ENCODE data around the gene LLCFC1.

The LLCFC1 gene

DNA sequence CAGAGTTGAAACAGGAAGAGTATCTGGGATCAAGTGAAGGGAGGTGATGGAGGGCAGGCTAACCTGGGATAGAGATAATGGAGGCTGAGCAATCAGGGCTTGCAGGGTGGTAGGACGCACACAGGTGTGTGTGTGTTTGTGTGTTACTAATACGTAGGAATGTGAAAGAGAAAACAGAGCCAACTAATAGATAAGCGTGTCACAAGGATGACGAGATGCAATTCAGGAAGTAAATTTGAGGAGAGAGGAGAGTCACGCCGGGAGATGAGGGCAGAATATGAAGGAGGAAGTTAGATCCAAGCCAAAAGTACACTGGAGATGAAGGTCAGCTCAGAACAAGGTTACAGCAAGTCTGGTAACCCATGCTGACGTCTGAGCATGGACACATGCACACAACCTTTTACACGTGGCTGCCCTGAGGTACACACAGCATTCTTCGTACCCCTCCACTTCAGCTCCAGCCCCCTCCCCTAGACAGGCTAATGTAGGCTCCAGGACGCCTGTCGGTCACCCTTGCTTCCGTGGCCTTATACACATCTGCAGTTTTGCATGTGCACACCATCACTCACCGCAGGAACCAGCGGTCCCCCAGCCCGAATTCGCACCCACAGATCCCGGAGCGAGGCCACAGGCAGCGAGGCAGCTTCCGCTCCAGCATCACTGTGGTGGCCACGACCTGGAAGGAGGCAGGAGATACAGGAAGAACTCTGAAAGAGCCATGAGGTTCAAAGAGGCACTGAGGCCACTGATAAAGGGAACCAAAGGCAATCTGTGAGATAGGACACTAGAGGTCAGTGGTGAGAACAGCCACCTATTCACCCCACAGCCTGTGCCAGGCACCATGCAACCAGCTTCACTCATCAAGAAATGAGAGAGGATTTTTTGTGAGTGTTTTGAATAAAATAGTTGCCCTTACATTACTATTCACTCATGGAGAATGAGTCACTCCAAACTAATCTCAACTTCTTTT lies 30.1 kb upstream of the LLCFC1 start:
- CTCF ChIA-PET: no interaction called here
- H3K27ac ChIP-seq: no peak overlapping the region
- DNase-seq (ENCODE audit: low spot score): peak; percentile 7
- TF ChIP-seq, protein P1, sequence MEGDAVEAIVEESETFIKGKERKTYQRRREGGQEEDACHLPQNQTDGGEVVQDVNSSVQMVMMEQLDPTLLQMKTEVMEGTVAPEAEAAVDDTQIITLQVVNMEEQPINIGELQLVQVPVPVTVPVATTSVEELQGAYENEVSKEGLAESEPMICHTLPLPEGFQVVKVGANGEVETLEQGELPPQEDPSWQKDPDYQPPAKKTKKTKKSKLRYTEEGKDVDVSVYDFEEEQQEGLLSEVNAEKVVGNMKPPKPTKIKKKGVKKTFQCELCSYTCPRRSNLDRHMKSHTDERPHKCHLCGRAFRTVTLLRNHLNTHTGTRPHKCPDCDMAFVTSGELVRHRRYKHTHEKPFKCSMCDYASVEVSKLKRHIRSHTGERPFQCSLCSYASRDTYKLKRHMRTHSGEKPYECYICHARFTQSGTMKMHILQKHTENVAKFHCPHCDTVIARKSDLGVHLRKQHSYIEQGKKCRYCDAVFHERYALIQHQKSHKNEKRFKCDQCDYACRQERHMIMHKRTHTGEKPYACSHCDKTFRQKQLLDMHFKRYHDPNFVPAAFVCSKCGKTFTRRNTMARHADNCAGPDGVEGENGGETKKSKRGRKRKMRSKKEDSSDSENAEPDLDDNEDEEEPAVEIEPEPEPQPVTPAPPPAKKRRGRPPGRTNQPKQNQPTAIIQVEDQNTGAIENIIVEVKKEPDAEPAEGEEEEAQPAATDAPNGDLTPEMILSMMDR (conservative IDR thresholded peaks at IDR 0.05; ENCODE audit: low read depth): peak; percentile 23; the same call in 1 of the 2 replicates
- POLR2A ChIA-PET (ENCODE audit: low non-redundant PET): no interaction called here

GRCh38 chr7:142910031-142910433 lies 29.3 kb upstream of the LLCFC1 start:
- CTCF ChIA-PET: no interaction called here
- POLR2A ChIA-PET (ENCODE audit: low non-redundant PET): no interaction called here
- no peak for DNase-seq (ENCODE audit: low spot score)

GRCh38 chr7:142910481-142910880 lies 28.8 kb upstream of the LLCFC1 start:
- CTCF ChIA-PET: no interaction called here

More at GRCh38 chr7:142910031-142910433, 29.3 kb upstream of the LLCFC1 start:
- no peak overlapping the region for H3K27ac ChIP-seq
- TF ChIP-seq, protein P1 (conservative IDR thresholded peaks at IDR 0.05; ENCODE audit: low read depth): no peak

DNA sequence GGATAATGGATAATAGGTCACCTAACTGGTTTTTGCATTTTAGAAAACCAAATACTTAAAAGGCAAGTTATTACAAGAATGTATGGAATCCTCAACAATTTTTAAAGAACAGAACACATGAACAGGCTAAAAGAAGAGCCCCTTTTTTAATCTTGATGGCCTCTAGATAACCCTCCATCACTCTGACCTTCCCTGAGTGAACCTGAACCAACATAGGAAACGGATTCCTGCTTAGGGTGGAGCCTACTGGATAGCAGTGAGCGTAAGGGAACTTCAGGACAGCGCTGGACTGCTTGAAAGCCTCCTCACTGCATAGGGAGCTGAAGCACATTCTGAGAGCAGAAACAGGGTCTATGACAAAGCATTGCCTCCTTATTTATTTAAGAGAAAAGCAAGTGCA lies 26.2 kb upstream of the LLCFC1 start:
- H3K27ac ChIP-seq: no peak overlapping the region
- DNase-seq (ENCODE audit: low spot score): no peak
- ChIA-PET CTCF (no interaction called here), POLR2A (ENCODE audit: low non-redundant PET) (no interaction called here)
- TF ChIP-seq, protein P1 (conservative IDR thresholded peaks at IDR 0.05; ENCODE audit: low read depth): no peak

More at GRCh38 chr7:142910481-142910880, 28.8 kb upstream of the LLCFC1 start:
- POLR2A ChIA-PET (ENCODE audit: low non-redundant PET): no interaction called here
- no peak for DNase-seq (ENCODE audit: low spot score)
- TF ChIP-seq, protein P1 (conservative IDR thresholded peaks at IDR 0.05; ENCODE audit: low read depth): no peak
- no peak overlapping the region for H3K27ac ChIP-seq

GRCh38 chr7:142913566-142913965 lies 25.7 kb upstream of the LLCFC1 start:
- no peak for DNase-seq (ENCODE audit: low spot score)
- CTCF ChIA-PET: no interaction called here
- POLR2A ChIA-PET (ENCODE audit: low non-redundant PET): no interaction called here
- TF ChIP-seq, protein P1 (conservative IDR thresholded peaks at IDR 0.05; ENCODE audit: low read depth): no peak
- no peak overlapping the region for H3K27ac ChIP-seq

GRCh38 chr7:142914121-142914520 lies 25.2 kb upstream of the LLCFC1 start:
- POLR2A ChIA-PET (ENCODE audit: low non-redundant PET): no interaction called here

More at GRCh38 chr7:142914121-142914520, 25.2 kb upstream of the LLCFC1 start:
- no peak overlapping the region for H3K27ac ChIP-seq
- no peak for DNase-seq (ENCODE audit: low spot score)
- TF ChIP-seq, protein P1 (conservative IDR thresholded peaks at IDR 0.05; ENCODE audit: low read depth): no peak
- CTCF ChIA-PET: no interaction called here
